HEK293 (cell line): ENCODE data around the gene GPHA2.

Source experiments
- GLI4 ChIP-seq: fragments of 450-650 bp; formaldehyde crosslinking; IDR thresholded peaks from 2 replicates; pipeline ENCODE4 v1.5.1; 2016; ENCODE audit warnings: missing biosample characterization, missing genetic modification characterization
- KLF16 ChIP-seq: fragments of 450-650 bp; formaldehyde crosslinking; IDR thresholded peaks from 2 replicates; pipeline ENCODE4 v1.5.1; 2017; ENCODE audit warnings: missing biosample characterization, missing genetic modification characterization
- KLF9 ChIP-seq: fragments of 450-650 bp; formaldehyde crosslinking; IDR thresholded peaks from 2 replicates; pipeline ENCODE4 v1.5.1; 2016; ENCODE audit warnings: missing biosample characterization, missing genetic modification characterization, low read depth
- SCRT2 ChIP-seq: fragments of 450-650 bp; formaldehyde crosslinking; IDR thresholded peaks from 2 replicates; pipeline ENCODE4 v1.5.1; 2016; ENCODE audit warnings: missing biosample characterization, missing genetic modification characterization
- SP3 ChIP-seq: fragments of 450-650 bp; formaldehyde crosslinking; IDR thresholded peaks from 2 replicates; pipeline ENCODE4 v1.5.1; 2016; ENCODE audit warnings: missing biosample characterization, missing genetic modification characterization
- TCF7L2 ChIP-seq: IDR thresholded peaks from 2 replicates; pipeline ENCODE4 v1.6.1; 2011; ENCODE audit warnings: low read depth, mild to moderate bottlenecking, inconsistent platforms, low read length, moderate library complexity, borderline replicate concordance
- ZBTB1 ChIP-seq: fragments of 450-650 bp; formaldehyde crosslinking; IDR thresholded peaks from 2 replicates; pipeline ENCODE4 v1.5.1; 2016; ENCODE audit warnings: missing biosample characterization, missing genetic modification characterization
- ZFP3 ChIP-seq: fragments of 450-650 bp; formaldehyde crosslinking; IDR thresholded peaks from 2 replicates; pipeline ENCODE4 v1.5.1; 2016; ENCODE audit warnings: low read depth, missing biosample characterization, missing genetic modification characterization
- ZFP37 ChIP-seq: fragments of 450-650 bp; formaldehyde crosslinking; IDR thresholded peaks from 2 replicates; pipeline ENCODE4 v1.5.1; 2016; ENCODE audit warnings: missing biosample characterization, missing genetic modification characterization
- ZFP69B ChIP-seq: fragments of 450-650 bp; formaldehyde crosslinking; IDR thresholded peaks from 2 replicates; pipeline ENCODE4 v1.5.1; 2016; ENCODE audit warnings: missing biosample characterization, missing genetic modification characterization
- ZIC2 ChIP-seq: fragments of 450-650 bp; formaldehyde crosslinking; IDR thresholded peaks from 2 replicates; pipeline ENCODE4 v1.5.1; 2016; ENCODE audit warnings: missing biosample characterization, missing genetic modification characterization
- ZNF341 ChIP-seq: fragments of 450-650 bp; formaldehyde crosslinking; IDR thresholded peaks from 2 replicates; pipeline ENCODE4; 2016; ENCODE audit warnings: low read depth, missing biosample characterization, missing genetic modification characterization
- ZNF426 ChIP-seq: fragments of 450-650 bp; formaldehyde crosslinking; IDR thresholded peaks from 2 replicates; pipeline ENCODE4 v1.5.1; 2017; ENCODE audit warnings: missing biosample characterization, missing genetic modification characterization, mild to moderate bottlenecking, inconsistent platforms, moderate library complexity
- ZNF660 ChIP-seq: fragments of 450-650 bp; IDR thresholded peaks from 2 replicates; pipeline ENCODE4 v1.5.1; 2018; ENCODE audit warnings: missing biosample characterization, mild to moderate bottlenecking, missing genetic modification characterization
- ZNF76 ChIP-seq: fragments of 450-650 bp; formaldehyde crosslinking; IDR thresholded peaks from 2 replicates; pipeline ENCODE4; 2016; ENCODE audit warnings: low read depth, missing biosample characterization, missing genetic modification characterization, borderline replicate concordance
- ZSCAN30 ChIP-seq: fragments of 450-650 bp; IDR thresholded peaks from 2 replicates; pipeline ENCODE4 v1.5.1; 2018; ENCODE audit warnings: missing biosample characterization, mild to moderate bottlenecking, missing genetic modification characterization, moderate library complexity
- TF ChIP-seq, protein P1 (sequence below): fragments of 450-650 bp; formaldehyde crosslinking; IDR thresholded peaks from 2 replicates; pipeline ENCODE4 v1.5.1; 2016; ENCODE audit warnings: missing biosample characterization, missing genetic modification characterization
- TF ChIP-seq, protein P2 (sequence below): fragments of 450-650 bp; formaldehyde crosslinking; IDR thresholded peaks from 2 replicates; pipeline ENCODE4 v1.5.1; 2016; ENCODE audit warnings: missing biosample characterization, missing genetic modification characterization
- TF ChIP-seq, protein P3 (sequence below): fragments of 450-650 bp; formaldehyde crosslinking; IDR thresholded peaks from 2 replicates; pipeline ENCODE4 v1.5.1; 2017; ENCODE audit warnings: missing biosample characterization, mild to moderate bottlenecking, missing genetic modification characterization, moderate library complexity
- TF ChIP-seq, protein P4 (sequence below): fragments of 450-650 bp; formaldehyde crosslinking; IDR thresholded peaks from 2 replicates; pipeline ENCODE4 v1.5.1; 2016; ENCODE audit warnings: missing biosample characterization, missing genetic modification characterization
- TF ChIP-seq, protein P5 (sequence below): fragments of 450-650 bp; formaldehyde crosslinking; IDR thresholded peaks from 2 replicates; pipeline ENCODE4 v1.5.0; 2017; ENCODE audit warnings: missing biosample characterization, missing genetic modification characterization, borderline replicate concordance
- TF ChIP-seq, protein P6 (sequence below): fragments of 450-650 bp; formaldehyde crosslinking; IDR thresholded peaks from 2 replicates; pipeline ENCODE4 v1.5.1; 2016; ENCODE audit warnings: missing biosample characterization, missing genetic modification characterization
- TF ChIP-seq, protein P7 (sequence below): fragments of 450-650 bp; formaldehyde crosslinking; optimal IDR thresholded peaks from 2 replicates; pipeline ENCODE3; 2016; ENCODE audit warnings: missing biosample characterization, mild to moderate bottlenecking, missing genetic modification characterization
- TF ChIP-seq, protein P8 (sequence below): fragments of 450-650 bp; formaldehyde crosslinking; IDR thresholded peaks from 2 replicates; pipeline ENCODE4 v1.5.1; 2016; ENCODE audit warnings: missing biosample characterization, missing genetic modification characterization

Gene GPHA2

DNA sequence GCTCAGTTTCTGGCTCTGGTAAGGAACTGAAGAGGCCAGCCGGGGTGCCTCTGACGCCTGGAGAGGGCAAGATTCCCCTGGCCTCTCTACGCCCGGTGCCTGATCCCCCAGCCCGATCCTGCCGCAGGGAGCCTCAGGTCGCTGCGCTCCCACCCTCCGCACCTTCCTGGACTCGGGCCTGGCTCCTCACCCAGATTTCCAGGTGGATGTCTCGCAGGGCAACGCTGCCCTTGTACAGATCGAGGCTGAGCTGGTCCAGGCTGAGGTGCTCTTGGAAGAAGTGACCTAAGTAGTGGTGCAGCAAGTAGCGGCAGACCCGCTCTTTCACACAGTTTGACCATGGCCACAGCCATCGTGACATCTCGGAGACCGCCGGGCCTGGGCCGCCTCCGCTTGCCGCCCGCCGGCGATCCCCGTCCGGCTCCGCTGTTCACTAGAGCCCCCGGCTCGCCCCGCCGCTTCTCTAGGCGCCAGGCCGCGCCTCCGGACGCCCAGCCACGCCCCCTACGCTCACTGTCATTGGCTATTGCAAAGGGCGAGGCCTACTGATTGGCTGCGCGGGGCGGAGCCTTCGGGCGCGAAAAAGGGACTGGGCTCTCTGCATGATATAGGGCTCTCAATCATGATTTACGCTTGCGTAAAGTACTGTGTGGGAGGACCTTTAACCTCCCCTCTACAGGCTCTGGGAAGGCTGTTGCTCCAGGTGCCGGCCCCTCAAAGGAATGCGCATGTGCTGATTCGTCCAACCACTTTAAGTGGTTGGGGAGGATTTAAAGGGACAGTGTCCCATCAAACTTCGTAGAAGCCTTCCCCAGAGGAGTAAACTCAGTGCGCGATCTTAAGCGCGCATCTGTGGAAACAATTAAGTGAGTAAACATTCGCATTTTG is 18.7 kb downstream of the GPHA2 start, which contains the start of gene ATG2A (continued):
- TF ChIP-seq, protein P1, sequence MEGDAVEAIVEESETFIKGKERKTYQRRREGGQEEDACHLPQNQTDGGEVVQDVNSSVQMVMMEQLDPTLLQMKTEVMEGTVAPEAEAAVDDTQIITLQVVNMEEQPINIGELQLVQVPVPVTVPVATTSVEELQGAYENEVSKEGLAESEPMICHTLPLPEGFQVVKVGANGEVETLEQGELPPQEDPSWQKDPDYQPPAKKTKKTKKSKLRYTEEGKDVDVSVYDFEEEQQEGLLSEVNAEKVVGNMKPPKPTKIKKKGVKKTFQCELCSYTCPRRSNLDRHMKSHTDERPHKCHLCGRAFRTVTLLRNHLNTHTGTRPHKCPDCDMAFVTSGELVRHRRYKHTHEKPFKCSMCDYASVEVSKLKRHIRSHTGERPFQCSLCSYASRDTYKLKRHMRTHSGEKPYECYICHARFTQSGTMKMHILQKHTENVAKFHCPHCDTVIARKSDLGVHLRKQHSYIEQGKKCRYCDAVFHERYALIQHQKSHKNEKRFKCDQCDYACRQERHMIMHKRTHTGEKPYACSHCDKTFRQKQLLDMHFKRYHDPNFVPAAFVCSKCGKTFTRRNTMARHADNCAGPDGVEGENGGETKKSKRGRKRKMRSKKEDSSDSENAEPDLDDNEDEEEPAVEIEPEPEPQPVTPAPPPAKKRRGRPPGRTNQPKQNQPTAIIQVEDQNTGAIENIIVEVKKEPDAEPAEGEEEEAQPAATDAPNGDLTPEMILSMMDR (tag by site-specific recombination) = peak; percentile 14; the same call in 1 of the 2 replicates
- TF ChIP-seq ZFP69B (tag by site-specific recombination) (peak; percentile 80), ZNF76 (peak; percentile 34; the same call in 1 of the 2 replicates), ZFP3 (tag by site-specific recombination) (no peak), SP3 (tag by site-specific recombination) (peak; percentile 90), GLI4 (0 out of 2 replicates have a peak, but pooled peaks have one; percentile 30), TCF7L2 (no peak), KLF16 (tag by site-specific recombination) (peak; percentile 87), ZFP37 (tag by site-specific recombination) (peak; percentile 78), SCRT2 (peak; percentile 99), ZNF426 (tag by site-specific recombination) (no peak), ZNF660 (tag by site-specific recombination) (peak; percentile 97), ZNF341 (tag by site-specific recombination) (peak; percentile 94), KLF9 (peak; percentile 70; the same call in 1 of the 2 replicates), ZBTB1 (no peak), ZSCAN30 (peak; percentile 79; the same call in 1 of the 2 replicates), ZIC2 (peak; percentile 43; the same call in 1 of the 2 replicates)
- TF ChIP-seq, protein P2, sequence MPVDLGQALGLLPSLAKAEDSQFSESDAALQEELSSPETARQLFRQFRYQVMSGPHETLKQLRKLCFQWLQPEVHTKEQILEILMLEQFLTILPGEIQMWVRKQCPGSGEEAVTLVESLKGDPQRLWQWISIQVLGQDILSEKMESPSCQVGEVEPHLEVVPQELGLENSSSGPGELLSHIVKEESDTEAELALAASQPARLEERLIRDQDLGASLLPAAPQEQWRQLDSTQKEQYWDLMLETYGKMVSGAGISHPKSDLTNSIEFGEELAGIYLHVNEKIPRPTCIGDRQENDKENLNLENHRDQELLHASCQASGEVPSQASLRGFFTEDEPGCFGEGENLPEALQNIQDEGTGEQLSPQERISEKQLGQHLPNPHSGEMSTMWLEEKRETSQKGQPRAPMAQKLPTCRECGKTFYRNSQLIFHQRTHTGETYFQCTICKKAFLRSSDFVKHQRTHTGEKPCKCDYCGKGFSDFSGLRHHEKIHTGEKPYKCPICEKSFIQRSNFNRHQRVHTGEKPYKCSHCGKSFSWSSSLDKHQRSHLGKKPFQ (tag by site-specific recombination) = no peak
- TF ChIP-seq, protein P3, sequence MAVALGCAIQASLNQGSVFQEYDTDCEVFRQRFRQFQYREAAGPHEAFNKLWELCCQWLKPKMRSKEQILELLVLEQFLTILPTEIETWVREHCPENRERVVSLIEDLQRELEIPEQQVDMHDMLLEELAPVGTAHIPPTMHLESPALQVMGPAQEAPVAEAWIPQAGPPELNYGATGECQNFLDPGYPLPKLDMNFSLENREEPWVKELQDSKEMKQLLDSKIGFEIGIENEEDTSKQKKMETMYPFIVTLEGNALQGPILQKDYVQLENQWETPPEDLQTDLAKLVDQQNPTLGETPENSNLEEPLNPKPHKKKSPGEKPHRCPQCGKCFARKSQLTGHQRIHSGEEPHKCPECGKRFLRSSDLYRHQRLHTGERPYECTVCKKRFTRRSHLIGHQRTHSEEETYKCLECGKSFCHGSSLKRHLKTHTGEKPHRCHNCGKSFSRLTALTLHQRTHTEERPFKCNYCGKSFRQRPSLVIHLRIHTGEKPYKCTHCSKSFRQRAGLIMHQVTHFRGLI (tag by site-specific recombination) = peak; percentile 62; the same call in 1 of the 2 replicates
- TF ChIP-seq, protein P4, sequence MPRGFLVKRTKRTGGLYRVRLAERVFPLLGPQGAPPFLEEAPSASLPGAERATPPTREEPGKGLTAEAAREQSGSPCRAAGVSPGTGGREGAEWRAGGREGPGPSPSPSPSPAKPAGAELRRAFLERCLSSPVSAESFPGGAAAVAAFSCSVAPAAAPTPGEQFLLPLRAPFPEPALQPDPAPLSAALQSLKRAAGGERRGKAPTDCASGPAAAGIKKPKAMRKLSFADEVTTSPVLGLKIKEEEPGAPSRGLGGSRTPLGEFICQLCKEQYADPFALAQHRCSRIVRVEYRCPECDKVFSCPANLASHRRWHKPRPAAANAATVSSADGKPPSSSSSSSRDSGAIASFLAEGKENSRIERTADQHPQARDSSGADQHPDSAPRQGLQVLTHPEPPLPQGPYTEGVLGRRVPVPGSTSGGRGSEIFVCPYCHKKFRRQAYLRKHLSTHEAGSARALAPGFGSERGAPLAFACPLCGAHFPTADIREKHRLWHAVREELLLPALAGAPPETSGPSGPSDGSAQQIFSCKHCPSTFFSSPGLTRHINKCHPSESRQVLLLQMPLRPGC (tag by site-specific recombination) = no peak
- TF ChIP-seq, protein P5, sequence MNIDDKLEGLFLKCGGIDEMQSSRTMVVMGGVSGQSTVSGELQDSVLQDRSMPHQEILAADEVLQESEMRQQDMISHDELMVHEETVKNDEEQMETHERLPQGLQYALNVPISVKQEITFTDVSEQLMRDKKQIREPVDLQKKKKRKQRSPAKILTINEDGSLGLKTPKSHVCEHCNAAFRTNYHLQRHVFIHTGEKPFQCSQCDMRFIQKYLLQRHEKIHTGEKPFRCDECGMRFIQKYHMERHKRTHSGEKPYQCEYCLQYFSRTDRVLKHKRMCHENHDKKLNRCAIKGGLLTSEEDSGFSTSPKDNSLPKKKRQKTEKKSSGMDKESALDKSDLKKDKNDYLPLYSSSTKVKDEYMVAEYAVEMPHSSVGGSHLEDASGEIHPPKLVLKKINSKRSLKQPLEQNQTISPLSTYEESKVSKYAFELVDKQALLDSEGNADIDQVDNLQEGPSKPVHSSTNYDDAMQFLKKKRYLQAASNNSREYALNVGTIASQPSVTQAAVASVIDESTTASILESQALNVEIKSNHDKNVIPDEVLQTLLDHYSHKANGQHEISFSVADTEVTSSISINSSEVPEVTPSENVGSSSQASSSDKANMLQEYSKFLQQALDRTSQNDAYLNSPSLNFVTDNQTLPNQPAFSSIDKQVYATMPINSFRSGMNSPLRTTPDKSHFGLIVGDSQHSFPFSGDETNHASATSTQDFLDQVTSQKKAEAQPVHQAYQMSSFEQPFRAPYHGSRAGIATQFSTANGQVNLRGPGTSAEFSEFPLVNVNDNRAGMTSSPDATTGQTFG = no peak
- TF ChIP-seq, protein P6, sequence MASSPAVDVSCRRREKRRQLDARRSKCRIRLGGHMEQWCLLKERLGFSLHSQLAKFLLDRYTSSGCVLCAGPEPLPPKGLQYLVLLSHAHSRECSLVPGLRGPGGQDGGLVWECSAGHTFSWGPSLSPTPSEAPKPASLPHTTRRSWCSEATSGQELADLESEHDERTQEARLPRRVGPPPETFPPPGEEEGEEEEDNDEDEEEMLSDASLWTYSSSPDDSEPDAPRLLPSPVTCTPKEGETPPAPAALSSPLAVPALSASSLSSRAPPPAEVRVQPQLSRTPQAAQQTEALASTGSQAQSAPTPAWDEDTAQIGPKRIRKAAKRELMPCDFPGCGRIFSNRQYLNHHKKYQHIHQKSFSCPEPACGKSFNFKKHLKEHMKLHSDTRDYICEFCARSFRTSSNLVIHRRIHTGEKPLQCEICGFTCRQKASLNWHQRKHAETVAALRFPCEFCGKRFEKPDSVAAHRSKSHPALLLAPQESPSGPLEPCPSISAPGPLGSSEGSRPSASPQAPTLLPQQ (tag by site-specific recombination) = peak; percentile 88
- TF ChIP-seq, protein P7, sequence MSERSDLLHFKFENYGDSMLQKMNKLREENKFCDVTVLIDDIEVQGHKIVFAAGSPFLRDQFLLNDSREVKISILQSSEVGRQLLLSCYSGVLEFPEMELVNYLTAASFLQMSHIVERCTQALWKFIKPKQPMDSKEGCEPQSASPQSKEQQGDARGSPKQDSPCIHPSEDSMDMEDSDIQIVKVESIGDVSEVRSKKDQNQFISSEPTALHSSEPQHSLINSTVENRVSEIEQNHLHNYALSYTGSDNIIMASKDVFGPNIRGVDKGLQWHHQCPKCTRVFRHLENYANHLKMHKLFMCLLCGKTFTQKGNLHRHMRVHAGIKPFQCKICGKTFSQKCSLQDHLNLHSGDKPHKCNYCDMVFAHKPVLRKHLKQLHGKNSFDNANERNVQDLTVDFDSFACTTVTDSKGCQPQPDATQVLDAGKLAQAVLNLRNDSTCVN (tag by site-specific recombination) = peak; percentile 39
- TF ChIP-seq, protein P8, sequence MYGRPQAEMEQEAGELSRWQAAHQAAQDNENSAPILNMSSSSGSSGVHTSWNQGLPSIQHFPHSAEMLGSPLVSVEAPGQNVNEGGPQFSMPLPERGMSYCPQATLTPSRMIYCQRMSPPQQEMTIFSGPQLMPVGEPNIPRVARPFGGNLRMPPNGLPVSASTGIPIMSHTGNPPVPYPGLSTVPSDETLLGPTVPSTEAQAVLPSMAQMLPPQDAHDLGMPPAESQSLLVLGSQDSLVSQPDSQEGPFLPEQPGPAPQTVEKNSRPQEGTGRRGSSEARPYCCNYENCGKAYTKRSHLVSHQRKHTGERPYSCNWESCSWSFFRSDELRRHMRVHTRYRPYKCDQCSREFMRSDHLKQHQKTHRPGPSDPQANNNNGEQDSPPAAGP = peak; percentile 71
